Mucosa of stomach (tissue), 1 donor: ENCODE data around the gene COX17.

Experiments used
- H3K27me3 ChIP-seq: one replicate; pipeline ENCODE4 v1.7.0; 2013; ENCODE audit warnings: mild to moderate bottlenecking, low read length; ENCODE audit not compliant: control insufficient read depth, insufficient read depth
- H3K36me3 ChIP-seq: one replicate; pipeline ENCODE4 v1.7.0; 2013; ENCODE audit warnings: low read length; ENCODE audit not compliant: control insufficient read depth, insufficient read depth
- H3K4me1 ChIP-seq: one replicate; pipeline ENCODE4 v1.7.0; 2013; ENCODE audit warnings: mild to moderate bottlenecking, low read length; ENCODE audit not compliant: control insufficient read depth, insufficient read depth
- H3K4me3 ChIP-seq: one replicate; pipeline ENCODE4 v1.7.0; 2013; ENCODE audit warnings: low read length
- H3K9ac ChIP-seq: one replicate; pipeline ENCODE4 v1.7.0; 2013; ENCODE audit warnings: mild to moderate bottlenecking, low read length, moderate library complexity
- H3K9me3 ChIP-seq: one replicate; pipeline ENCODE4 v1.7.0; 2013; ENCODE audit warnings: mild to moderate bottlenecking, low read length, moderate library complexity; ENCODE audit not compliant: control insufficient read depth
- donor health status: Pancreatic carcinoma.

COX17 gene

DNA sequence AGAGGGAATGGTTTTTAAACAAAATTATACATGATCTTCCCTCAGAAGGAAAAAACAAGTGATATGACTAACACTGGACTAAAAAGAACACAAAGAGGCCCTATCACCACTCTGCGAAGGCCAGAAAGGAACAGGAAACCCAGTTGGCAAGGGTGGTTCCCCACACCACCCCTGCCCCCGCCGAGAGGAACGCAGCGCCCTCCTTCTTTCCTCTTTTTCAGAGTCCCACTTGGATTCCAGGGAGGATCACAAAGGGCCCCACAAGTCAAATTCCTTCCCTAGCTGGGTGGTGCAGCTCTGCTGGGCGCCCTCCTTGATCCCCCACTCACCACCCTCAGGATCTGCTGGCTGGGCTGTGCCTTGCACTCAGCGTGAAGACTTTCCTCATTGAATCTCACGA is 49.7 kb downstream of the COX17 start:
- Histone ChIP-seq H3K4me3 (no peak overlapping the region), H3K9ac (no peak overlapping the region), H3K4me1 (no peaks in the 10 kb centered on the region), H3K9me3 (no peaks in the 10 kb centered on the region), H3K36me3 (no peaks in the 10 kb centered on the region), H3K27me3 (no peaks in the 10 kb centered on the region)

GRCh38 chr3:119626196-119626595 is 51.0 kb downstream of the COX17 start:
- Histone ChIP-seq H3K27me3 (no peaks in the 10 kb centered on the region), H3K9me3 (no peaks in the 10 kb centered on the region), H3K36me3 (no peaks in the 10 kb centered on the region), H3K9ac (no peak overlapping the region), H3K4me1 (no peaks in the 10 kb centered on the region), H3K4me3 (no peak overlapping the region)

DNA sequence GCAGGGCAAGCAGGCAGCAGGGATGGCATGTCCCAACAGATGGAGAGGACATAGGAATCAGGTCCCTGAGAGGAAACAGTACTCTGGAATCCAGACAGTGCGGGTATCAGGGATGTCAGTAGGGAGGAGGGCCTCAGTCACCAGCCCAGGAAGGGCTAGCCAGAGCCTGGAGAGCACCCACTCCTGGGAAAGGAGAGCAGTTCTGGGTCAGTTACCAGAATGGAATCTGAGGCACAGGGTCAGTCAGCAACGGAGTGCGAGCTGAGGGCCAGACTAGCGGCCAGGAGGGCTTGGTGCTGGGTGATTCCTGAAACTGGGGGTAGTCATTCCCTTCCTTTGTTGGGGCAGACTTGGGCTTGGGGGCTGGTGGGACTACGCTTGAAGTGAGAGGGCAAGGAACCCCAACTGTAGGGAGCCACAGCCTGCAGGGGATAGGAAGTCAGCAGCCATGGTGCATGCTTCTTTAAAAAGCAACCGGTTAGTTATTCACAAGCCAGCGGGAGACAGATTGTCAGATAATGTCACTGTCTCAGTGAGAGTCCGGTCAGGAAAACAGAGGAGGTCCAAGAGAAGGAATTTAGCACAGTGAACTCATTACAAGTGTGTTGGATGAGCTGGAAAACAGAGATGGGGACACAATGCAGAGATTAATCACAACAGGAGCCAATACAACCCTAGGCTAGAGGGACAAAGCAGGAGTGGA is 51.6 kb downstream of the COX17 start:
- H3K9ac ChIP-seq: no peak overlapping the region
- no peak overlapping the region for H3K4me3 ChIP-seq
- H3K4me1 ChIP-seq: no peaks in the 10 kb centered on the region
- H3K36me3 ChIP-seq: no peaks in the 10 kb centered on the region
- no peaks in the 10 kb centered on the region for H3K9me3 ChIP-seq
- H3K27me3 ChIP-seq: no peaks in the 10 kb centered on the region

- Histone ChIP-seq H3K9ac (no peak overlapping the region), H3K36me3 (no peaks in the 10 kb centered on the region), H3K9me3 (no peaks in the 10 kb centered on the region), H3K4me3 (no peak overlapping the region), H3K4me1 (no peaks in the 10 kb centered on the region), H3K27me3 (no peaks in the 10 kb centered on the region)
Observed at GRCh38 chr3:119624002-119624720, 53.0 kb downstream of the COX17 start.

GRCh38 chr3:119620899-119621298 is 56.3 kb downstream of the COX17 start:
- Histone ChIP-seq H3K9ac (no peak overlapping the region), H3K36me3 (no peaks in the 10 kb centered on the region), H3K9me3 (no peaks in the 10 kb centered on the region), H3K4me3 (no peak overlapping the region), H3K27me3 (no peaks in the 10 kb centered on the region), H3K4me1 (no peaks in the 10 kb centered on the region)
